Measurements from ENCODE around the gene LTBP2.

DNA sequence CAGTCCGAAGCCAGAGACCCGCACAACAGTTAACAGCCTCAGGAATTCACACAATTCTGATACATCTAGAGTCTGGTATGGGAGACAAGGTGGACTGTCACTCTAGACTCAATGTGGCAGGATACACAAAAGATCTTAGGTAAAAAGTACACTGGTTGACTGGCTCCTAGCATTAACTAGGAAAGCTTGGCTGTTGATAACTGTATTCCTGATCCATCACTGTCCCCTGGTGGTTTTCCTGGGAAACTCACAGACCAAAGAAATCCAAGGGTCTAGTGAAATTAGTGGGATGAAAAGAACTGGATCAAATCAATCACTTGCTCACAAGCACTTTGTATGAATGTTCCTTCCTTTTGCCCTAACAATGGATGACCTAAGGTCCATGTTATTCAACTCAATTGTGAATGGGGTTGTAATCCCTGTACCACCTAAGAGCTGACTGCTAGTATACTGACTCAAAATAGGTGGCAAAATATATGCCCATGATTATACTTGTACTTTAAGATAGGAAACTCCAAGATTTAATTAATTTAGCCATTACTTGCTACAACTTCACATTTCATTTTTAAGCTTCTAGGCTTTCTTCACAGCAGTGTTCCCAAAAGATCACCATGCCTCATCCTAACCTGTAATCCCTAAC lies 132.9 kb downstream of the LTBP2 start:
- TF ChIP-seq SNRNP70 (IDR thresholded peaks at IDR 0.05; ENCODE audit: low read depth, low read length) (no peak), YEATS4 (CRISPR knock-in tag; IDR thresholded peaks at IDR 0.05; ENCODE audit: borderline replicate concordance) (no peak), GLI4 (CRISPR knock-in tag; IDR thresholded peaks at IDR 0.05; ENCODE audit: borderline replicate concordance) (no peak), ZNF850 (CRISPR knock-in tag; conservative IDR thresholded peaks at IDR 0.05) (no peak)
- TF ChIP-seq, protein P1, sequence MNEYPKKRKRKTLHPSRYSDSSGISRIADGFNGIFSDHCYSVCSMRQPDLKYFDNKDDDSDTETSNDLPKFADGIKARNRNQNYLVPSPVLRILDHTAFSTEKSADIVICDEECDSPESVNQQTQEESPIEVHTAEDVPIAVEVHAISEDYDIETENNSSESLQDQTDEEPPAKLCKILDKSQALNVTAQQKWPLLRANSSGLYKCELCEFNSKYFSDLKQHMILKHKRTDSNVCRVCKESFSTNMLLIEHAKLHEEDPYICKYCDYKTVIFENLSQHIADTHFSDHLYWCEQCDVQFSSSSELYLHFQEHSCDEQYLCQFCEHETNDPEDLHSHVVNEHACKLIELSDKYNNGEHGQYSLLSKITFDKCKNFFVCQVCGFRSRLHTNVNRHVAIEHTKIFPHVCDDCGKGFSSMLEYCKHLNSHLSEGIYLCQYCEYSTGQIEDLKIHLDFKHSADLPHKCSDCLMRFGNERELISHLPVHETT (CRISPR knock-in tag; conservative IDR thresholded peaks at IDR 0.05) = no peak
- TF ChIP-seq, protein P2, sequence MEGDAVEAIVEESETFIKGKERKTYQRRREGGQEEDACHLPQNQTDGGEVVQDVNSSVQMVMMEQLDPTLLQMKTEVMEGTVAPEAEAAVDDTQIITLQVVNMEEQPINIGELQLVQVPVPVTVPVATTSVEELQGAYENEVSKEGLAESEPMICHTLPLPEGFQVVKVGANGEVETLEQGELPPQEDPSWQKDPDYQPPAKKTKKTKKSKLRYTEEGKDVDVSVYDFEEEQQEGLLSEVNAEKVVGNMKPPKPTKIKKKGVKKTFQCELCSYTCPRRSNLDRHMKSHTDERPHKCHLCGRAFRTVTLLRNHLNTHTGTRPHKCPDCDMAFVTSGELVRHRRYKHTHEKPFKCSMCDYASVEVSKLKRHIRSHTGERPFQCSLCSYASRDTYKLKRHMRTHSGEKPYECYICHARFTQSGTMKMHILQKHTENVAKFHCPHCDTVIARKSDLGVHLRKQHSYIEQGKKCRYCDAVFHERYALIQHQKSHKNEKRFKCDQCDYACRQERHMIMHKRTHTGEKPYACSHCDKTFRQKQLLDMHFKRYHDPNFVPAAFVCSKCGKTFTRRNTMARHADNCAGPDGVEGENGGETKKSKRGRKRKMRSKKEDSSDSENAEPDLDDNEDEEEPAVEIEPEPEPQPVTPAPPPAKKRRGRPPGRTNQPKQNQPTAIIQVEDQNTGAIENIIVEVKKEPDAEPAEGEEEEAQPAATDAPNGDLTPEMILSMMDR (CRISPR knock-in tag; IDR thresholded peaks at IDR 0.05) = peak; percentile 69
- TF ChIP-seq, protein P3, sequence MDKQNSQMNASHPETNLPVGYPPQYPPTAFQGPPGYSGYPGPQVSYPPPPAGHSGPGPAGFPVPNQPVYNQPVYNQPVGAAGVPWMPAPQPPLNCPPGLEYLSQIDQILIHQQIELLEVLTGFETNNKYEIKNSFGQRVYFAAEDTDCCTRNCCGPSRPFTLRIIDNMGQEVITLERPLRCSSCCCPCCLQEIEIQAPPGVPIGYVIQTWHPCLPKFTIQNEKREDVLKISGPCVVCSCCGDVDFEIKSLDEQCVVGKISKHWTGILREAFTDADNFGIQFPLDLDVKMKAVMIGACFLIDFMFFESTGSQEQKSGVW (CRISPR knock-in tag; IDR thresholded peaks at IDR 0.05; ENCODE audit: borderline replicate concordance) = no peak
- TF ChIP-seq, protein P4, sequence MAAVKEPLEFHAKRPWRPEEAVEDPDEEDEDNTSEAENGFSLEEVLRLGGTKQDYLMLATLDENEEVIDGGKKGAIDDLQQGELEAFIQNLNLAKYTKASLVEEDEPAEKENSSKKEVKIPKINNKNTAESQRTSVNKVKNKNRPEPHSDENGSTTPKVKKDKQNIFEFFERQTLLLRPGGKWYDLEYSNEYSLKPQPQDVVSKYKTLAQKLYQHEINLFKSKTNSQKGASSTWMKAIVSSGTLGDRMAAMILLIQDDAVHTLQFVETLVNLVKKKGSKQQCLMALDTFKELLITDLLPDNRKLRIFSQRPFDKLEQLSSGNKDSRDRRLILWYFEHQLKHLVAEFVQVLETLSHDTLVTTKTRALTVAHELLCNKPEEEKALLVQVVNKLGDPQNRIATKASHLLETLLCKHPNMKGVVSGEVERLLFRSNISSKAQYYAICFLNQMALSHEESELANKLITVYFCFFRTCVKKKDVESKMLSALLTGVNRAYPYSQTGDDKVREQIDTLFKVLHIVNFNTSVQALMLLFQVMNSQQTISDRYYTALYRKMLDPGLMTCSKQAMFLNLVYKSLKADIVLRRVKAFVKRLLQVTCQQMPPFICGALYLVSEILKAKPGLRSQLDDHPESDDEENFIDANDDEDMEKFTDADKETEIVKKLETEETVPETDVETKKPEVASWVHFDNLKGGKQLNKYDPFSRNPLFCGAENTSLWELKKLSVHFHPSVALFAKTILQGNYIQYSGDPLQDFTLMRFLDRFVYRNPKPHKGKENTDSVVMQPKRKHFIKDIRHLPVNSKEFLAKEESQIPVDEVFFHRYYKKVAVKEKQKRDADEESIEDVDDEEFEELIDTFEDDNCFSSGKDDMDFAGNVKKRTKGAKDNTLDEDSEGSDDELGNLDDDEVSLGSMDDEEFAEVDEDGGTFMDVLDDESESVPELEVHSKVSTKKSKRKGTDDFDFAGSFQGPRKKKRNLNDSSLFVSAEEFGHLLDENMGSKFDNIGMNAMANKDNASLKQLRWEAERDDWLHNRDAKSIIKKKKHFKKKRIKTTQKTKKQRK (IDR thresholded peaks at IDR 0.05; ENCODE audit: low read length) = no peak
- TF ChIP-seq, protein P5, sequence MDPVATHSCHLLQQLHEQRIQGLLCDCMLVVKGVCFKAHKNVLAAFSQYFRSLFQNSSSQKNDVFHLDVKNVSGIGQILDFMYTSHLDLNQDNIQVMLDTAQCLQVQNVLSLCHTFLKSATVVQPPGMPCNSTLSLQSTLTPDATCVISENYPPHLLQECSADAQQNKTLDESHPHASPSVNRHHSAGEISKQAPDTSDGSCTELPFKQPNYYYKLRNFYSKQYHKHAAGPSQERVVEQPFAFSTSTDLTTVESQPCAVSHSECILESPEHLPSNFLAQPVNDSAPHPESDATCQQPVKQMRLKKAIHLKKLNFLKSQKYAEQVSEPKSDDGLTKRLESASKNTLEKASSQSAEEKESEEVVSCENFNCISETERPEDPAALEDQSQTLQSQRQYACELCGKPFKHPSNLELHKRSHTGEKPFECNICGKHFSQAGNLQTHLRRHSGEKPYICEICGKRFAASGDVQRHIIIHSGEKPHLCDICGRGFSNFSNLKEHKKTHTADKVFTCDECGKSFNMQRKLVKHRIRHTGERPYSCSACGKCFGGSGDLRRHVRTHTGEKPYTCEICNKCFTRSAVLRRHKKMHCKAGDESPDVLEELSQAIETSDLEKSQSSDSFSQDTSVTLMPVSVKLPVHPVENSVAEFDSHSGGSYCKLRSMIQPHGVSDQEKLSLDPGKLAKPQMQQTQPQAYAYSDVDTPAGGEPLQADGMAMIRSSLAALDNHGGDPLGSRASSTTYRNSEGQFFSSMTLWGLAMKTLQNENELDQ (CRISPR knock-in tag; IDR thresholded peaks at IDR 0.05; ENCODE audit: borderline replicate concordance) = no peak

Measured in HepG2 (cell line).